Stomach (tissue), 4 donors: Measurements from ENCODE around the gene HNRNPR.

Experiments used
- POLR2A ChIP-seq, 4 donors: fragments of 450-650 bp; IDR thresholded peaks; one replicate each; pipeline ENCODE4 v1.6.1; 2016; ENCODE audit warnings: antibody characterized with exemption in 4 of 4, control low read depth in 2 of 4, mild to moderate bottlenecking in 1 of 4, moderate library complexity in 1 of 4
- POLR2AphosphoS5 ChIP-seq, 3 donors: sonication (generic); formaldehyde crosslinking; IDR thresholded peaks; one replicate each; pipeline ENCODE4 v1.6.1; 2016; ENCODE audit warnings: antibody characterized with exemption in 3 of 3
- TF ChIP-seq, protein P1 (sequence below), 7 experiments: fragments of 450-650 bp in 4 of 7; fragments of 200-600 bp in 3 of 7; sonication (generic) in 3 of 7; IDR thresholded peaks; one replicate each; pipeline ENCODE4 v1.5.1; 2016 to 2019; ENCODE audit warnings: antibody characterized with exemption in 7 of 7, control low read depth in 2 of 7, mild to moderate bottlenecking in 1 of 7

DNA sequence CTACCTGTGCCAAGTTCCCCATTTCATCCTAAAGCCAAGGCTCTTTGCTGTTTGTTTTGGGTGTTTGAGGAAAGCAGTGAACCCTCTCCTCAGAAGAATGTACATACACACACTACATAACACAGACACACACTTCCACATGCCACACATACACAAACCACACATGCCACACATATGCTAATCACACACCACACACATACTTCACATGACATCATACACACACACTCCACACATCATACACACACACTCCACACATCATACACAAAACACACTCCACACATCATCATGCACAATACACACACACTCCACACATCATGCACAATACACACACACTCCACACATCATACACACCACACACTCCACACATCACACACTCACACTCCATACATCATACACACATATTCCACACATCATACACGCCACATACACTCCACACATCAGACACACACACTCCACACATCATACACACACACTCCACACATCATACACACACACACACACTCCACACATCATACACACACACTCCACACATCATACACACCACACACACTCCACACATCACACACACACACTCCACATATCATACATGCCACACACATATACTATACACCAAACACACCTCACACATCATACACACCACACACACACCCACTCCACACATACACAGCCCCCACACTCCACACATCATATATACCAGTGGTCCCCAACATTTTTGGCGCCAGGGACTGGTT, 48.2 kb upstream of the HNRNPR start:
- TF ChIP-seq, protein P1, sequence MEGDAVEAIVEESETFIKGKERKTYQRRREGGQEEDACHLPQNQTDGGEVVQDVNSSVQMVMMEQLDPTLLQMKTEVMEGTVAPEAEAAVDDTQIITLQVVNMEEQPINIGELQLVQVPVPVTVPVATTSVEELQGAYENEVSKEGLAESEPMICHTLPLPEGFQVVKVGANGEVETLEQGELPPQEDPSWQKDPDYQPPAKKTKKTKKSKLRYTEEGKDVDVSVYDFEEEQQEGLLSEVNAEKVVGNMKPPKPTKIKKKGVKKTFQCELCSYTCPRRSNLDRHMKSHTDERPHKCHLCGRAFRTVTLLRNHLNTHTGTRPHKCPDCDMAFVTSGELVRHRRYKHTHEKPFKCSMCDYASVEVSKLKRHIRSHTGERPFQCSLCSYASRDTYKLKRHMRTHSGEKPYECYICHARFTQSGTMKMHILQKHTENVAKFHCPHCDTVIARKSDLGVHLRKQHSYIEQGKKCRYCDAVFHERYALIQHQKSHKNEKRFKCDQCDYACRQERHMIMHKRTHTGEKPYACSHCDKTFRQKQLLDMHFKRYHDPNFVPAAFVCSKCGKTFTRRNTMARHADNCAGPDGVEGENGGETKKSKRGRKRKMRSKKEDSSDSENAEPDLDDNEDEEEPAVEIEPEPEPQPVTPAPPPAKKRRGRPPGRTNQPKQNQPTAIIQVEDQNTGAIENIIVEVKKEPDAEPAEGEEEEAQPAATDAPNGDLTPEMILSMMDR (IDR thresholded peaks at IDR 0.05) = no peak
- TF ChIP-seq POLR2A (IDR thresholded peaks at IDR 0.05) = no peak
- no peak for TF ChIP-seq POLR2AphosphoS5 (IDR thresholded peaks at IDR 0.05)
